ENCODE data around the gene PTPRT. TPM values are rescaled to one million over a fixed set of nuclear protein-coding genes. Genes with fewer than 3 reads are reported as not detected.

The PTPRT gene
- total RNA-seq, 2 experiments from 2014 or later, result not detected

DNA sequence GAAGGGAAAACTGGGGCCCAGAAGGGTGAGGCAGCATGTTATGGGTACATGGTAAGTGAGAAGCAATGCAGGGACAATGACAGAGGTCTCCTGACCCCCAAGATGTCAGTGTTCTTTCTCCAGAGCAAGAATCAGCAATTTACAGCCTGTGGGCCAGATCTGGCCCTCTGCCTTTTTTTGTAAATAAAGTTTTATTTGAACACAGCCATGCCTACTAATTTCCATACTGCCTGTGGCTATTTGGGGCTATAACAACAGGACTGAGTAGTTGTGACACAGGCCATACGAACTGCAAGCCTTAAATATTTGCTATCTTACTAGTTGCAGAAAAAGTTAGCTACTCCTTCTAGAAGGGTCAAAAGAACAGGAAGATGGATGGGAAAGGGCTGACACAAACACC is 52.5 kb downstream of the PTPRT start:
- no peak overlapping the region for H3K4me3 Mint-ChIP-seq
- DNase-seq (no peak), ATAC-seq (ENCODE audit: low read depth) (no peak)
- no peaks in the 10 kb centered on the region for H3K36me3 Mint-ChIP-seq
- POLR2A ChIA-PET, result no interaction called here
- H3K27me3 Mint-ChIP-seq, result no peaks in the 10 kb centered on the region
- no peak overlapping the region for H3K27ac Mint-ChIP-seq
- H3K4me1 Mint-ChIP-seq, result peaks cover 4% of the 10 kb centered on the region
- no peaks in the 10 kb centered on the region for H3K9me3 Mint-ChIP-seq

DNA sequence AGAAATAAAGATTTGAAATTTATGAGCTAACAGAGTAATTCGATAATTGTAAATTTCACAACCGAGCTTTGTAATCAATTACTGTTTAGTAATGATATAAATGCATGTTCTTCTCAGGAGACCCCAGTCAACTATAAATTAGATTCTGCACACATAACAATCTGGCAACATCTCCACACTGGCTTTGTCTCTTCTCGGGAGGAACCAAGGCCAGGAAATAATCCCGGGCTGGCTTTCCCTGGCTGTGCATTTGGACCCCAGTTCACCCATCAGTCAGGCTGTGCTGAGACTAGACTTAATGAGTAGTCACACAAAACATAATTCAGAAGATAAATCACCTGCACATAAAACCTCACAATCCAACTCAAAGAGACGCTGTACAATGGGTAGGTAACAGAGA is 65.5 kb downstream of the PTPRT start:
- Mint-ChIP-seq H3K36me3 (no peaks in the 10 kb centered on the region), H3K4me3 (no peak overlapping the region), H3K27ac (no peak overlapping the region), H3K27me3 (no peaks in the 10 kb centered on the region), H3K4me1 (no peaks in the 10 kb centered on the region), H3K9me3 (no peaks in the 10 kb centered on the region)
- POLR2A ChIA-PET, result no interaction called here
- ATAC-seq (ENCODE audit: low read depth) (no peak), DNase-seq (no peak)

GRCh38 chr20:43123180-43123579 is 66.5 kb downstream of the PTPRT start:
- Mint-ChIP-seq H3K9me3 (no peaks in the 10 kb centered on the region), H3K27me3 (no peaks in the 10 kb centered on the region), H3K36me3 (no peaks in the 10 kb centered on the region), H3K4me1 (no peaks in the 10 kb centered on the region), H3K4me3 (no peak overlapping the region), H3K27ac (no peak overlapping the region)
- POLR2A ChIA-PET, result no interaction called here
- no peak for ATAC-seq (ENCODE audit: low read depth)
- DNase-seq, result no peak

GRCh38 chr20:43119720-43120119 is 70.0 kb downstream of the PTPRT start:
- Mint-ChIP-seq H3K27me3 (no peaks in the 10 kb centered on the region), H3K4me1 (no peaks in the 10 kb centered on the region), H3K36me3 (no peaks in the 10 kb centered on the region), H3K4me3 (no peak overlapping the region), H3K27ac (no peak overlapping the region), H3K9me3 (no peaks in the 10 kb centered on the region)
- POLR2A ChIA-PET, result no interaction called here
- ATAC-seq (ENCODE audit: low read depth), result no peak
- no peak for DNase-seq

DNA sequence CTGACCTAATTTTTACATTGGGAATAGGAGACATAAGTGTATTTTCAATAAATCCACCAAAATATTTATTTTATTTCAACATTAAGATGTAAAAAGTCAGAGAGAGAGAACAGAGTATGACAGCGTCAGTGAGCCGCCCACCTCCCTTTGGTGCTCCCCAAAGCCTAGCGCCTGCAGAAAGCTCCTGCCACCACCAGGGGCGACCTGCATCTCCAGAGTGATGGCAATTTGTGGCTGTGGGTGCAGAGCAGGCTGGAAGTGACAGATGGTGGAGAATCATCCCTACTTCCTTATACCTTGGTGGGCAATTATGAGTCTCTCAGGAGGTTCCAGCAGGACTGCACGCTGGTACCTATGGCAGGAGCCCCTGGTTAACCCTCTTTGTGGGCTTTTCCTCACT is 87.3 kb downstream of the PTPRT start:
- no peak for DNase-seq
- H3K27me3 Mint-ChIP-seq, result no peaks in the 10 kb centered on the region
- H3K9me3 Mint-ChIP-seq, result no peaks in the 10 kb centered on the region
- no peaks in the 10 kb centered on the region for H3K4me1 Mint-ChIP-seq
- H3K36me3 Mint-ChIP-seq, result no peaks in the 10 kb centered on the region
- POLR2A ChIA-PET, result no interaction called here
- H3K27ac Mint-ChIP-seq, result no peak overlapping the region
- no peak overlapping the region for H3K4me3 Mint-ChIP-seq
- ATAC-seq (ENCODE audit: low read depth), result no peak

DNA sequence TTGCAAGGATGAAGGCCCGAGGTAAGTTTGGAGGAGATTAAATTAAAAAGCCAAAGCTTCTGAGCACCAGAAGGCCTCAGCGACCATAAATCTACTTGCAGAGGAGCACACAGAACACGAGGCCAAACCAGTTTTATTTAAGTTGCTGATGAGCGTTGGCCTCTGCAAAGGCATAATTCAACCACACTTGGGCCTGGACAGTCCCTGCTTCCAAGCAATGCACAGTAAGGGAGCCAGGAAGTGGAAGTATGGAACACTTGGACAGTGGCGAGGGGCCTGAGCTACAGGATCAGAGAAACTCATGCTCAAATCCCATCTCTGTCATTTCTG is 92.8 kb downstream of the PTPRT start:
- Mint-ChIP-seq H3K27ac (no peak overlapping the region), H3K4me1 (no peaks in the 10 kb centered on the region), H3K9me3 (peaks cover 5% of the 10 kb centered on the region), H3K27me3 (no peaks in the 10 kb centered on the region), H3K4me3 (no peak overlapping the region), H3K36me3 (no peaks in the 10 kb centered on the region)
- ATAC-seq (ENCODE audit: low read depth) (no peak), DNase-seq (no peak)
- POLR2A ChIA-PET, result no interaction called here

- POLR2A ChIA-PET, result no interaction called here
- ATAC-seq (ENCODE audit: low read depth), result no peak
- DNase-seq, result no peak
- Mint-ChIP-seq H3K9me3 (peaks cover 5% of the 10 kb centered on the region), H3K27ac (no peak overlapping the region), H3K27me3 (no peaks in the 10 kb centered on the region), H3K36me3 (no peaks in the 10 kb centered on the region), H3K4me1 (no peaks in the 10 kb centered on the region), H3K4me3 (no peak overlapping the region)
Observed at GRCh38 chr20:43096126-43096930, 93.4 kb downstream of the PTPRT start.

DNA sequence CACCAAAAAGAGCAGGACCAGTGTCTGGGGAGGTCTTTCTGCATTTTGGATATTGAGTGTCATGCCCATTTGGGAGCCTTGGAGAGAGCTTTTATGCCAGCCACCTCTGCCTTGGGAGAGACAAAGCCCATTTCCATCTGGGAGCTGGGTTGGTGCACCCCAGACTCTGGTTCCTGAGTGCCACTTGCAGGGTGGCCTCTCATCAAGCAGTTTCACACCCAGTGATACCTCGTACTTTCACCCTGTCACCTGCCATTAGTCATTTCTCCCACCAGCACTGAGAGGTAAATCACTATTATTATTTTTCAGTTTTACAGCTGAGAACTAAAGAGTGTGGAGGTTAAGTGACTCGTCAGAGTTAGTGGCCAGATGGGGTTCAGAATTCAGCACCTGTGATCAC is 94.7 kb downstream of the PTPRT start:
- Mint-ChIP-seq H3K4me1 (no peaks in the 10 kb centered on the region), H3K27me3 (no peaks in the 10 kb centered on the region), H3K36me3 (no peaks in the 10 kb centered on the region), H3K4me3 (no peak overlapping the region), H3K9me3 (peaks cover 6% of the 10 kb centered on the region), H3K27ac (no peak overlapping the region)
- POLR2A ChIA-PET, result no interaction called here
- ATAC-seq (ENCODE audit: low read depth) (no peak), DNase-seq (no peak)

- ATAC-seq (ENCODE audit: low read depth) (no peak), DNase-seq (no peak)
- no peaks in the 10 kb centered on the region for H3K4me1 Mint-ChIP-seq
- H3K36me3 Mint-ChIP-seq, result no peaks in the 10 kb centered on the region
- no peak overlapping the region for H3K4me3 Mint-ChIP-seq
- POLR2A ChIA-PET, result no interaction called here
- H3K27ac Mint-ChIP-seq, result no peak overlapping the region
- H3K27me3 Mint-ChIP-seq, result no peaks in the 10 kb centered on the region
- H3K9me3 Mint-ChIP-seq, result peaks cover 6% of the 10 kb centered on the region
Observed at GRCh38 chr20:43092386-43093088, 97.2 kb downstream of the PTPRT start.

- Mint-ChIP-seq H3K9me3 (peaks cover 1% of the 10 kb centered on the region), H3K4me3 (no peak overlapping the region), H3K36me3 (no peaks in the 10 kb centered on the region), H3K27me3 (no peaks in the 10 kb centered on the region), H3K27ac (no peak overlapping the region), H3K4me1 (no peaks in the 10 kb centered on the region)
- ATAC-seq (ENCODE audit: low read depth), result no peak
- no peak for DNase-seq
- POLR2A ChIA-PET, result no interaction called here
Observed at GRCh38 chr20:43068482-43068881, 121.2 kb downstream of the PTPRT start.

- no peak for ATAC-seq (ENCODE audit: low read depth)
- H3K36me3 Mint-ChIP-seq, result no peaks in the 10 kb centered on the region
- POLR2A ChIA-PET, result no interaction called here
Observed at GRCh38 chr20:43066125-43066524, 123.6 kb downstream of the PTPRT start.

GRCh38 chr20:43065299-43065698 is 124.4 kb downstream of the PTPRT start:
- H3K36me3 Mint-ChIP-seq, result no peaks in the 10 kb centered on the region
- DNase-seq (no peak), ATAC-seq (ENCODE audit: low read depth) (no peak)
- POLR2A ChIA-PET, result no interaction called here
- H3K27me3 Mint-ChIP-seq, result no peaks in the 10 kb centered on the region
- no peak overlapping the region for H3K4me3 Mint-ChIP-seq
- H3K9me3 Mint-ChIP-seq, result peaks cover 1% of the 10 kb centered on the region
- no peaks in the 10 kb centered on the region for H3K4me1 Mint-ChIP-seq
- H3K27ac Mint-ChIP-seq, result no peak overlapping the region

More at GRCh38 chr20:43066125-43066524, 123.6 kb downstream of the PTPRT start:
- Mint-ChIP-seq H3K9me3 (peaks cover 1% of the 10 kb centered on the region), H3K4me3 (no peak overlapping the region), H3K27me3 (no peaks in the 10 kb centered on the region), H3K4me1 (no peaks in the 10 kb centered on the region), H3K27ac (no peak overlapping the region)
- no peak for DNase-seq

- POLR2A ChIA-PET, result interaction anchor here (0.6 kb wide), 1 partner anchor 298 kb away, joined by 3 read pairs; no protein-coding TSS in a partner anchor
- Mint-ChIP-seq H3K36me3 (no peaks in the 10 kb centered on the region), H3K27me3 (no peaks in the 10 kb centered on the region), H3K4me3 (no peak overlapping the region), H3K9me3 (no peaks in the 10 kb centered on the region), H3K4me1 (no peaks in the 10 kb centered on the region), H3K27ac (no peak overlapping the region)
- DNase-seq, result no peak
- ATAC-seq (ENCODE audit: low read depth), result no peak
Observed at GRCh38 chr20:43058077-43058476, 131.6 kb downstream of the PTPRT start.

- Mint-ChIP-seq H3K27ac (no peak overlapping the region), H3K4me1 (no peaks in the 10 kb centered on the region), H3K36me3 (no peaks in the 10 kb centered on the region), H3K27me3 (no peaks in the 10 kb centered on the region), H3K4me3 (no peak overlapping the region), H3K9me3 (peaks cover 2% of the 10 kb centered on the region)
- ATAC-seq (ENCODE audit: low read depth), result no peak
- POLR2A ChIA-PET, result no interaction called here
- no peak for DNase-seq
Observed at GRCh38 chr20:43057317-43057716, 132.4 kb downstream of the PTPRT start.

Data from activated naive CD8-positive, alpha-beta T cell treated with anti-CD3 and anti-CD28 coated beads, Interleukin-2, amount 10 ng/mL, durations not matched to agents 7 days and 5 days (primary cell).